Effector memory CD4-positive, alpha-beta T cell (primary cell): ENCODE measurements around the gene CIC.

Source experiments
- DNase-seq, 3 donors: peaks; one replicate each; pipeline ENCODE4 v3.0.0-alpha.2; 2020
- H3K27ac ChIP-seq: 2 replicates; pipeline ENCODE4 v1.7.0; 2013; ENCODE audit warnings: mild to moderate bottlenecking, low read length, moderate library complexity; ENCODE audit not compliant: insufficient read depth, poor library complexity, severe bottlenecking
- H3K27me3 ChIP-seq: replicated peaks from 2 replicates; pipeline ENCODE4 v1.7.0; 2013; ENCODE audit warnings: mild to moderate bottlenecking, low read length; ENCODE audit not compliant: insufficient read depth, control insufficient read depth, poor library complexity, severe bottlenecking
- H3K36me3 ChIP-seq: 2 replicates; pipeline ENCODE4 v1.7.0; 2013; ENCODE audit warnings: mild to moderate bottlenecking, low read length, moderate library complexity; ENCODE audit not compliant: control insufficient read depth, insufficient read depth
- H3K4me1 ChIP-seq: 2 replicates; pipeline ENCODE4 v1.7.0; 2013; ENCODE audit warnings: low read length, mild to moderate bottlenecking; ENCODE audit not compliant: control insufficient read depth, insufficient read depth, poor library complexity, severe bottlenecking
- H3K4me3 ChIP-seq: 2 replicates; pipeline ENCODE4 v1.7.0; 2013; ENCODE audit warnings: low read length, low read depth, mild to moderate bottlenecking; ENCODE audit not compliant: insufficient read depth, poor library complexity, severe bottlenecking
- H3K9me3 ChIP-seq: 2 replicates; pipeline ENCODE4 v1.7.0; 2013; ENCODE audit warnings: mild to moderate bottlenecking, low read length, moderate library complexity; ENCODE audit not compliant: control insufficient read depth

Gene CIC

DNA sequence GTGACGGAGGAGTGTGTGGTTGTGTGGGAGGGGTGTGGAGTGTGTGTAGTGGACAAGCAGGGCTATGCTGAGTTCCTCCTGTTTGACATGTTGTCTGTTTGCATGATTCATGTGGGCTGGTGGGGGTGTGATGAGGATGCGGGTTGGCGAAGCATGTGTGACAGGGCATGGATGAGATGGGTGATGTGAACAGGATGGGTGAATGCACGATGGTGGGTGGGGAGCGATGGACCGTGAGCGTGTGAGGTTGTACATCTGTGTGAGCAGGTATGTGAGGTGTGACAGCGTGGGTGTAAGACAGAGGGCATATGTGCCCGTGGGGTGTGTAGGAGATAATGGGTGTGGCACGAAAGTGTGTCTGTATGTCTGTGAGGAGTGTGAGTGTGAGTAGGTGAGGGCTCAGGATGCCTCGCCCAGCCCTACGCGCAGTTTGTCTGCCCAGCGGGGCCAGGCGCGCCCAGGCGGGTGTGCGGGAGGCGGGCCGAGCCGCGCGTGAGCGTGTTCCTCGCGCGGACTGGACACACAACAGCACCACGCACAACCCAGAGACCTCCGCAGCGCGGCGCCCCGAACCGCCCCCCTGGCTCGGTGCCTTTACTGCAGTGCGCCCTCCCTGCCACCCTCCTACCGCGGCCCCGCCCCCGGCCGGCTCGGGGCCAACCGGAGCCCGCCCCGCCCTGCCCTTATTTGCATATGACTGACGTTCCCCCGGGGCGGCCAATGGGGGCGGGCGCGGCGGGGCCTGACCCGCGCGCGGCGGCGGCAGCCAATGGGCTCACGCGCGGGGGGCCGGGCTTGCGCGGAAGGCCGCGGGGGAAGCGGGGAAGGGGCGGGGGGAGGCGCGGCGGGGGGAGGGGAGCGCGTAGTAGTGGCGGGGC lies 14.4 kb downstream of the CIC start:
- Histone ChIP-seq H3K4me3 (peak overlapping the region; percentile 49), H3K4me1 (peaks cover 41% of the 10 kb centered on the region)

DNA sequence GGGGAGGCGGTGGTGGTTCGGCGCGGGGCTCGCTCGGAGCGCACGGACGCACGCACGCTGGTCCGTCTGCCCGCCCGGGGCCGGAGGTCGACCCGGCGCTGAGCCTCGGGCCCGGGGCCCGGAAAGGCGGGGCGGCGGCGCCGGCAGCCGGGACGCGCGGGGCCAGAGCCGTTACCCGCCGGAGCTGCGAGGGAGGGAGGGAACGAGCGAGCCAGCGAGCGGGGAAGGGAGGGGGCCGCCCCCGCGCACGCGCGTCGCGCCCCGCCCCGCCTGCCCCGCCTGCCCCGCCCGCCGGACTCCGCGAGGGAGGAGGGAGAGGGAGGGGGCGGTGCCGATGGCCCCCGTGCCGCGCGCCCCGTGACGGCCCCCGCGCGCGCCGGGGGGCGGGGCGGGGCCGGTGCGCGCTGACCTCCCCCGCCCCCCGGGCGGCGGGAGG lies 15.0 kb downstream of the CIC start:
- peaks cover 39% of the 10 kb centered on the region for H3K4me1 ChIP-seq
- no peak overlapping the region for H3K4me3 ChIP-seq
- H3K9me3 ChIP-seq, result no peaks in the 10 kb centered on the region
- H3K36me3 ChIP-seq, result peaks cover 26% of the 10 kb centered on the region
- DNase-seq, result peak; percentile 79 to 85 (median 83)
- H3K27me3 ChIP-seq, result no peaks in the 10 kb centered on the region
- H3K27ac ChIP-seq, result peak overlapping the region; percentile 57

More for the DNA sequence above, 14.4 kb downstream of the CIC start:
- no peaks in the 10 kb centered on the region for H3K9me3 ChIP-seq
- peak; percentile 94 to 95 (median 95) for DNase-seq
- H3K27ac ChIP-seq, result peak overlapping the region; percentile 85
- H3K36me3 ChIP-seq, result peaks cover 20% of the 10 kb centered on the region
- H3K27me3 ChIP-seq, result no peaks in the 10 kb centered on the region

DNA sequence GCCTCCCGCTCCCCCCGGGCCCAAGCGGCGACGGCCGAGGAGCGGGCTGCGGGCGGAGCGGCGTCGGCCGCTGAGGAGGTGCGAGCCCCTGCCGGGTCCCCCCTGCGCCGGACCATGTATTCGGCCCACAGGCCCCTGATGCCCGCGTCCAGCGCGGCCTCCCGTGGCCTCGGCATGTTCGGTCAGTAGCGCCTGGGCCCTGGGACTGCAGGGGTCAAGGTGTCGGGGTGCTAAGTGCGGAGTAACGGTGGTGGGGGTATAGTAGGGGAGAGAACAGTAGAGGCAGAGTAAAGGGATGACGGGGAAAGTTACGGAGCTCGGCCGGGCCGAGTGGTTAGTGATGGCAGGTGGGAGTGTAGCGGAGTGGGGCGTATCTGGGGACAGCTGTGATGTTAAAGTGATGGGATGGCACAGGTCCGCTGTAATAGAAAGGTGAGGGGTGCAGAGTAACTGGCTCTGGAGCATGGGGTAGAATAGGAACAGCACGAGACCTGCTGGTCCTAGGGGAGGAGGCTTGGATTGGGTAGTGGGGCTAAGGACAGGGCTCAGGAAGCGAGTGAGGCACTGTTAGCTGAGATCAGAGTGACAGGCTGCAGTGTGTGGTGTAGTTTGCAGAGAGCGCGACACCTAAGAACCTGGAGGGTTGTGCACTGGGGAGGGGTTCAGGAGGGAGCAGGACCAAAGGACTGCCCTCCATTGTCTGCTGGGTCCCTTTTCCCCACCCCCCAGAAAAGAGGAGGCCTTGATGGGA lies 15.7 kb downstream of the CIC start:
- no peaks in the 10 kb centered on the region for H3K27me3 ChIP-seq
- no peak for DNase-seq
- peak overlapping the region; percentile 67 for H3K4me3 ChIP-seq
- peaks cover 31% of the 10 kb centered on the region for H3K36me3 ChIP-seq
- no peaks in the 10 kb centered on the region for H3K9me3 ChIP-seq
- peaks cover 33% of the 10 kb centered on the region for H3K4me1 ChIP-seq
- H3K27ac ChIP-seq, result peak overlapping the region; percentile 72

DNA sequence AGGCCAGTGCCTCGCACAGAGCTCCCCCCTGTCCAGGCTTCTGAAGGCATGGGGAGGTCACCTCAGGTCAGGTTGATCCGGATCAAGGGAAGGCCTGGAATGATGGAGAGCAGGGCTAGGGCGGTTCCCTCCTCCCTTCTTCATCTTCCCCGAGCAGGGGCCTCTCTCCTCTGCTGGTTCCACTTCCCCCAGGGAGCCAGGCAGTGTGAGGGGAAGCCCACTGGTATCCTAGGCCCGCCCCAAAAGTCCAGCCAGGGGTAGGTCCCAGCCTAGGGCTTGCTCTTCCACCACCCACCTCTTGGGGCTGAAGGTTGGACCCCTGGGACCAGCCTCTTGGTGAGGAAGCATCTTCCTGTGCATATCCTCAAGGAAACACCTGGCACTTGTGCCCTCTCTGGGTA lies 16.5 kb downstream of the CIC start:
- no peak for DNase-seq
- Histone ChIP-seq H3K4me3 (no peak overlapping the region), H3K36me3 (peaks cover 39% of the 10 kb centered on the region), H3K27me3 (no peaks in the 10 kb centered on the region), H3K4me1 (peaks cover 33% of the 10 kb centered on the region), H3K27ac (peak overlapping the region; percentile 72), H3K9me3 (no peaks in the 10 kb centered on the region)

DNA sequence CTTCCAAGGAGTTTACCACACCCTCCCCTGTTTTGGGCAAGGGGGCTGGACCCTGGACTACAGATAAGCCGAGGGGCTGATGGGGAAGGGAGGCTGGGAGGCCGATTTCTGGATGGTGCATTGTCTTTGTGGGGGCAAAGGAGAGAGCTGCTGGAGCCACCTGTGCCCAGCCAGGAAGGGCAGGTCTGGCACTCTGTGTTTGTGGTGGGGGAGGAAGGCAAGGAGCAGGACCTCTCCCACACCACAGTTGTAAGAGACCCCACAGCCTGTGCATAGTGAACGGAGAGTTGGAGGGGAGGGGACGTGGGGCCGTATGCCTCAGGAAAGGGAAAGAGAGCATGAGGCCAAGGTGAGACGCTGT lies 16.9 kb downstream of the CIC start:
- peaks cover 33% of the 10 kb centered on the region for H3K4me1 ChIP-seq
- H3K36me3 ChIP-seq, result peaks cover 43% of the 10 kb centered on the region
- no peaks in the 10 kb centered on the region for H3K9me3 ChIP-seq
- H3K27me3 ChIP-seq, result no peaks in the 10 kb centered on the region
- no peak for DNase-seq
- H3K4me3 ChIP-seq, result no peak overlapping the region
- no peak overlapping the region for H3K27ac ChIP-seq

DNA sequence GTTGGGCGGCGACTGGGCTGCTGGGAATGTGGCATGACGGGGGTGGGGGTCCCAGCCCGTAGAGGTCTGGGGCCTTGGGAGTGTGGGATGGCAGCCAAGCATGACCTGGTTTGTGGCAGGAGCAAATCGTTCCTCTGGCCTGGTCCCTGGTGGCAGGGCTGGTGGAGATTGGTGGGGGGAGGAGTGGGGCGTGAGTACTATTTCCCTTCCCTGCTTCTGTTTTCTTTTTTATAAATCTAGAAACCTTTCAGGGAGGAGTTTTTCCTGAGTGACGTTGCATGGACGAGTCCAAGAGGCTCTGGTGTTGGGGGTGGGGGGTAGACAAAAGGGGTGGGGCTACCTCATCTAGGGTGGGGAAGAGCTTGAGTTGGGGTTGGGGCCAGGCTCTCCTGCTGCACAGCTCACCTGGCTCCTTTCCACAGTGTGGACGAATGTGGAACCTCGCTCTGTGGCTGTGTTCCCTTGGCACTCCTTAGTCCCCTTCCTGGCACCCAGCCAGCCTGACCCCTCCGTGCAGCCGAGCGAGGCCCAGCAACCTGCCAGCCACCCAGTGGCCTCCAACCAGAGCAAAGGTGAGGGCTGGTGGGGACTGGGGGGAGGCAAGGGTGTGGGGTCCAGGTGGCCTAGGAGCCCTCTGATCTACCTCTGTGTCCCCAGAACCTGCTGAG lies 17.4 kb downstream of the CIC start:
- Histone ChIP-seq H3K4me3 (no peak overlapping the region), H3K4me1 (peaks cover 28% of the 10 kb centered on the region), H3K27me3 (no peaks in the 10 kb centered on the region), H3K9me3 (no peaks in the 10 kb centered on the region), H3K27ac (no peak overlapping the region), H3K36me3 (peaks cover 47% of the 10 kb centered on the region)
- DNase-seq, result no peak

DNA sequence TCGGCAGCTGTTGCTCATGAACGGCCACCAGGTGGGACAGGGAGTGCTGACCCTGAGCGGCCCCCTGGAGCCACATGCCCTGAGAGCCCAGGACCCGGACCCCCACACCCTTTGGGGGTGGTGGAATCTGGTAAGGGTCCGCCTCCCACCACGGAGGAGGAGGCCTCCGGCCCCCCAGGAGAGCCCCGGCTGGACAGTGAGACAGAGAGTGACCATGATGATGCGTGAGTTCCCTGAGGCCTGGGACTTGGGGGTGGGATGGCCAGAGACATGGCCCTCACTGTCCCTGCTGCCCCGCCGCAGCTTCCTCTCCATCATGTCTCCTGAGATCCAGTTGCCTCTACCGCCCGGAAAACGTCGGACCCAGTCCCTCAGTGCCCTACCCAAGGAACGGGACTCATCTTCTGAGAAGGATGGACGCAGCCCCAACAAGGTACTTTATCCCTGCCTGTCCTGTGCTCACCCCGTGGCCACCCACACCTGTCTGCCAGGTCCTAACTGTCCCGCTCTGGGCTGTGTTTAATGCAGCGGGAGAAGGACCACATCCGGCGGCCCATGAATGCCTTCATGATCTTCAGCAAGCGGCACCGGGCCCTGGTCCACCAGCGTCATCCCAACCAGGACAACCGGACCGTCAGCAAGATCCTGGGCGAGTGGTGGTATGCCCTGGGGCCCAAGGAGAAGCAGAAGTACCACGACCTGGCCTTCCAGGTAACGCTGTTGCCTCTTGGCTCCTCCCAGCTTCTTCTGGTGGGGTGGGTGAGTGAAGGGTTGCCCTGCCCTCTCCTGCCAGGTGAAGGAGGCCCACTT lies 18.2 kb downstream of the CIC start:
- H3K36me3 ChIP-seq, result peaks cover 53% of the 10 kb centered on the region
- no peaks in the 10 kb centered on the region for H3K27me3 ChIP-seq
- no peaks in the 10 kb centered on the region for H3K9me3 ChIP-seq
- H3K4me1 ChIP-seq, result peaks cover 25% of the 10 kb centered on the region
- H3K27ac ChIP-seq, result no peak overlapping the region
- no peak for DNase-seq
- no peak overlapping the region for H3K4me3 ChIP-seq

DNA sequence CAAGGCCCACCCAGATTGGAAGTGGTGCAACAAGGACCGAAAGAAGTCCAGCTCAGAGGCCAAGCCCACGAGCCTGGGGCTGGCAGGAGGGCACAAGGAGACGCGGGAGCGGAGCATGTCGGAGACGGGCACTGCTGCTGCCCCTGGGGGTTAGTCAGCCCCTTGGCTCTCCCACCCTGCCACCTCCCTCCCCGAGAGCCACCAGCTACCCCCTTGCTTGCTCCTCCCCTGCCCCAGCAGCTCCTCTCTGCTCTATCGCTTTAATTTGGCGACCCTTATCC lies 18.7 kb downstream of the CIC start:
- Histone ChIP-seq H3K9me3 (no peaks in the 10 kb centered on the region), H3K36me3 (peaks cover 59% of the 10 kb centered on the region)

DNA sequence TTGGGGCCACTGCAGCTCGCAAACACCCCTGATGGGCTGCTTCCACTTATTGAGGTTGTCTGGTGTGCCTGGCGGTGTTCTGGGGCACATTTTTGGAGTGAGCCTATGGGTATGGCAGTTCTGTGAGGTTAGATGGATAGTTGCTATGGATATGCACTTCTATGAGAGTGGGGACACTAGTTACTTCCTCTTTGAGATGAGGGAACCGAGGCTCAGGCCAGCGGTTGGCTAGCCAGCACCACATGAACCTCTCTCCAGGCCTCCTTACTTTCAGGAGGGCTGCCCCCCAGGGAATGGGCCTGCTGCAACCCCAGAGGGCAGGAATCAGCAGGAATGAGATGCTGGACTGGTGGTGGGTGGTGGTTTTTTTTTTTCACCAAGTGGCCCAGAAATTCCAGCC lies 19.3 kb downstream of the CIC start:
- Histone ChIP-seq H3K9me3 (no peaks in the 10 kb centered on the region), H3K4me3 (no peak overlapping the region), H3K27ac (no peak overlapping the region), H3K4me1 (peaks cover 14% of the 10 kb centered on the region), H3K27me3 (no peaks in the 10 kb centered on the region), H3K36me3 (peaks cover 65% of the 10 kb centered on the region)
- DNase-seq, result no peak

More for the DNA sequence above, 18.7 kb downstream of the CIC start:
- Histone ChIP-seq H3K27ac (no peak overlapping the region), H3K27me3 (no peaks in the 10 kb centered on the region), H3K4me3 (no peak overlapping the region), H3K4me1 (peaks cover 20% of the 10 kb centered on the region)
- no peak for DNase-seq
